HG03575 (cell line): Measurements from ENCODE around the gene KRTAP4-9.
"Not testable (repeated sequence)": the region's sequence is repeated elsewhere in the genome, so short reads cannot be mapped to it uniquely, and the experiment has no call there.

Experiments
- ATAC-seq: cut with Tn5 transposase; IDR thresholded peaks from one replicate; pipeline ENCODE4 v1.9.1; 2021; ENCODE audit not compliant: unreplicated experiment, insufficient number of reproducible peaks, low FRiP score; ENCODE audit errors: extremely low read depth

KRTAP4-9 gene

DNA sequence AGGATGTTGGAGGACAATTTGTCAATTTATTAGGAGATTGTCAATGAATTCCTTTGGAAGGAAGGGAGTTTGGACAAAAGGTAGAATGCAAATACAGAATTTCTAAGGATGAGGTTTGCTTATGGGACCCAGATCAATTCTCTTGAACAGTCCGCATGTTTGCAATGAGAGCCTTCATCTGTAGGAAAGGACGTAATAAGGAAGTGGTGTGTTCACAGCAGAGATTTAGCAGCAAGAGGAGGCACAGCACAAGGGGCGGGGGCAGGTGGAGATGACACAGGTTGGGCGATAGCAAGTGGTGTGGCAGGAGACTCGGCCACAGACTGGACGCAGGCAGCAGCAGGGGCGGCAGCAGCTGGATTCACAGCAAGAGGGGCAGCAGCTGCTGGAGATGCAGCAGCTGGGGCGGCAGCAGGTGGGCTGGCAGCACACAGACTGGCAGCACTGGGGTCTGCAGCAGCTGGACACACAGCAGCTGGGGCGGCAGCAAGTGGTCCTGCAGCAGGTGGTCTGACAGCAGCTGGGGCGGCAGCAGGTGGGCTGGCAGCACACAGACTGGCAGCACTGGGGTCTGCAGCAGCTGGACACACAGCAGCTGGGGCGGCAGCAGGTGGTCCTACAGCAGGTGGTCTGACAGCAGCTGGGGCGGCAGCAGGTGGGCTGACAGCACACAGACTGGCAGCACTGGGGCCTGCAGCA, 18.3 kb downstream of the KRTAP4-9 start:
- ATAC-seq = not testable (repeated sequence)

DNA sequence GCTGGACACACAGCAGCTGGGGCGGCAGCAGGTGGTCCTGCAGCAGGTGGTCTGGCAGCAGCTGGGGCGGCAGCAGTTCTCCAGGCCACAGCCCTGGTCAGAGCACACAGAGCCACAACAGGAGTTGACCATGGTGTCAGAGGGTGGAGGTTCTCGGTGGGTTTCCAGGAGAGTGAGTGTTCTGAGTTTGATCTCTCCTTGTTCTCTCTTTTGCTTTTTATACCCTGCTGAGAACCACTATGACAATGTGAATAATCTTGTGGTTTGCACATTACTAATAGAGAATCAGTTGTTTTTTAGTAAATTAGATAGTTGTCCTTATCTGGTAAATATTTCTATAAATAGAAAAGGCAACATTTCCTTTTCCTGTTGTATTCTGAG, 18.8 kb downstream of the KRTAP4-9 start, which contains the start of gene KRTAP4-12:
KRTAP4-12 (minus strand) TSS at position 192 of the 381 bp plus-strand sequence; CDS start at position 132, 60 bp downstream.
- ATAC-seq = not testable (repeated sequence)

DNA sequence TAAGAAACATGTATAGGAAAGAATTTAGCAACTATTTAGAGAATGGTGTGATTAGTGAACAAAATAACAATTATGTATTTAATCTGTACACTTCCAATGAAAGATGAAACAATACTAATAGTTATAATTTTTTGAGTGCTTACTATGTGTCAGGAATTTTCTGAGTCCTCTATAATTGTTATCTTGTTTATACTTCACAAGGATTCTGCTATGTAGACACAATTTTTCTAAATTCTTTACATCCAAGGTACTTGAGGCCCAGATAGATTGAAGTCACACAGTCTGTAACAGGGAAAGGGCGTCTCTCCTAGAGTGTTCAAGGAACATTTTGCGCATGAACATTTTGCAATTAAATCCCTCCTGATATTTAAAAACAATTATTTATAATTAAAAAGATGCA, 19.9 kb downstream of the KRTAP4-9 start:
- ATAC-seq = no peak

DNA sequence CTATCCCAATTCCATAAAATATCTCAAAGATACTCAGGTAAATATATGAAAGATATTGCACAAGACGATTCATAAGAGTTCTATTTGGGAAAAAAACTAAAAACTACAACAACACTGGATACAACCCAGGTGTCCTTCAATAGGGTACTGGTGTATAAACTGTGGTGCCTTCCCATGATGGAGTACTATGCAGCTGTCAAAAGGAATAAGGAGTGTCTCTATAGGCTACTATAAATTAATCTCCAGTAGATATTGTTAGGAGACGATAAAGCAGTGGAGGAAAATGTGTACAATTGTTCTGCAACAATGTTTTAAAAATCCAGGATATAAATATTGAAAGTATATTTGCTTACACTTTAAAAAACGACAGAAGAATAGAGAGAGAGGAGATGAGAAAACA, 21.2 kb downstream of the KRTAP4-9 start:
- no peak for ATAC-seq

DNA sequence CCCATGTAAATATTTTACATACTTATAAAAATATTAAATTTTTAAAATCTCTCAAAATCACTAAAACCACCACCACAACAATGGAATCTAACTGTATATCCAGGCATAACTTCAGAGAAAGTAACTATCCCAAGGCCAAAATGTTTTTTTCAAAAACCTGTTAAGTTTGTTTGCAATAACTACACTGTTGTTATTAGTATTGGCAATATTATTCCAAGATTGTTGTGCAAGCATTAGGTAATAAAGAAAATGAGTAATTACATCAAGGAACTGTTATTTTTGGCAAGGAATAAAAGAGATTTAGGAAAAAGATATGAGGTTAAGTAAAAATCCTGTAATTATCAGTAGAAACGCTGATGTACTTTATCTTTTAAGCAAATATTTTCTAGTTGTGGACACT, 22.2 kb downstream of the KRTAP4-9 start:
- no peak for ATAC-seq

DNA sequence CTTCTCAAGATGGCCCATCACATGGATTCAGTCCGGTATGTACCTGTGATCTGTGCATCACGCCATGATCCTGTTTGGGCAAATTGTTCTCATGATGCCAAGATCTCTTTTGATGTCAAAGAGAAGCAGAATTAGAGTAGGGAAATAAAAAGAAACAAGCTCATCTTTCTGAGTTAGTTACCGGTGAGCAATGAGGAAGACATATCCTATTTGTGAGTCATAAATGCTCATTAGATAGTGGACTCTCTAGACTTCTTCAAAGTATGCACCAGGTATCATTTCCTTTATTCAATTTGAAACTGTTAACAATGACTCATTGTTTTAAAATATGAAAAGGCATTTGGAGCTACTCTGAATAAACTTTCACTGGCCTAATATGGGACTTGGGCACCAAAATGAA, 26.8 kb downstream of the KRTAP4-9 start:
- no peak for ATAC-seq

DNA sequence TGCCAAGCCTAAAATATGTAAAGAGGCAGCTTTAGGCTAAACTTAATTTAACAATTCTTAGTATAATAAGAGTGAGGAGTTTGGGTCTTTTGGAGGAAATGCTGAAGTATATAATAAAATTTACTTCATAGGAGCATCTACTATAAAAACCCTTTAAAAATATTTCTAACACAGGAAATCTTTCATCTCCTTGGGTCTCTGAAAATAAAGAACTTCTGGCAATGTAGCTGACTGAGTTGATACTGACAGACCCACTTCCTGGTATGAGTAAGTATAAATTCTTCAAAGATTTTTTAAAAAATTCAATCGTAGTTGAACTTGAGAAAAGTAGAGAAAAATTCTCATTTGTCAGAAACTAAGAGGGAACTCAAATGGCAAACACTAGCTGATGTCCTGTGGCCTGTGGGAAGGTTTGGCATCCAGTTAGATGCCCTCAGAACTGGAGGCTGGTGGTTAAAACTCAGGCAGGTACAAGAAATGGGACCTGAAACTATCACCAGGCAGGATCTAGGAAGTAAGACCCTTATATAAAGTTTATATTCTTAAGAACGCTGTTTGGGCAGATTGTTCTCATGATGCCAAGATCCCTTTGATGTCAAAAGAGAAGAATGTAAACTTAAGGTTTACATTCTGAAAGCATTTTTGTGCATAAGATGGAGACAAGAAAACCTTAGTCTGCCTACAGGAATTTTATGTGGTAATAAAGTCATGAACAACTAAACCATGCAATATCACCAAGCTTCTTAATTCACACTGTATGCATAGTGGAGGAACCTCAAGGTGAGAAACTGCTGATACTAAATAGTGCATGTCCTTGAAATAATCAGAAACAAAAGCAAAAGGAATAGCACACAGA, 28.9 kb downstream of the KRTAP4-9 start:
- no peak for ATAC-seq

DNA sequence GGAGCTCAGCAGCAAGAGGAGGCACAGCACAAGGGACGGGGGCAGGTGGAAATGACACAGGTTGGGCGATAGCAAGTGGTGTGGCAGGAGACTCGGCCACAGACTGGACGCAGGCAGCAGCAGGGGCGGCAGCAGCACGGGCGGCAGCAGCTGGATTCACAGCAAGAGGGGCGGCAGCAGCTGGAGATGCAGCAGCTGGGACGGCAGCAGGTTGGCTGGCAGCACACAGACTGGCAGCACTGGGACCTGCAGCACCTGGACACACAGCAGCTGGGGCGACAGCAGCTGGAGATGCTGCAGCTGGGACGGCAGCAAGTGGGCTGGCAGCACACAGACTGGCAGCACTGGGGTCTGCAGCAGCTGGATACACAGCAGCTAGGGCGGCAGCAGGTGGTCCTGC, 34.7 kb downstream of the KRTAP4-9 start:
- ATAC-seq = not testable (repeated sequence)

DNA sequence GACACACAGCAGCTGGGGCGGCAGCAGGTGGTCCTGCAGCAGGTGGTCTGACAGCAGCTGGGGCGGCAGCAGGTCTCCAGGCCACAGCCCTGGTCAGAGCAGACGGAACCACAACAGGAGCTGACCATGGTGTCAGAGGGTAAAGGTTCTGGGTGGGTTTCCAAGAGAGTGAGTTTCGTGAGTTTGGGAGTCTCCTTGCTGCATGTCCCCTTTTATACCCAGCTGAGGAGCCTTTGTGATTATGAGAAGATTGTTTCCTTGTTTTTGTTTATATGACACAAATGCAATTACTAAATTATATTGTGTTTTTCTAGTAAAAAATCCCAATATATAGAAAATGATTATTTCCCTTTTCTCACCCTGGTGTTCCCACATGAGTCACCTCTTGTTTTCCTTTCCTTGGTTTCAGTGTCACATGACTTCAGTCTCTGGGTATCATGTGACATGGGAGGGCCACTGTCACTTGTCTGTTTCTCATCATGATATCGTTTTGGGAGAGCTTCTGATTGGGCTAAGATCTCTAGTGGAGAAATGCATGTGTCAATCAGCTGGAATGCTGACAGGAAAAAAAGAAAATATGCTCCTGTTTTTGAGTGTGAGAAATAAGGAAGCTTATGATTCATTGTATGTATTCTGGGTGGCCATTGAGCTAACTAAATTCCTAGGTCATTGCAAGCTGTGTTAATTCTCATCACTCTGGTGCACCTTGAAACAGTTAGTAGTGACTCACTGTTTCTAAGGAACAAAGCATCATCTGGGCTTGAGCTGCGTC, 35.4 kb downstream of the KRTAP4-9 start, which contains the start of gene KRTAP4-6:
KRTAP4-6 (minus strand) TSS at position 185 of the 772 bp plus-strand sequence; CDS start at position 128, 57 bp downstream.
- ATAC-seq = no peak

DNA sequence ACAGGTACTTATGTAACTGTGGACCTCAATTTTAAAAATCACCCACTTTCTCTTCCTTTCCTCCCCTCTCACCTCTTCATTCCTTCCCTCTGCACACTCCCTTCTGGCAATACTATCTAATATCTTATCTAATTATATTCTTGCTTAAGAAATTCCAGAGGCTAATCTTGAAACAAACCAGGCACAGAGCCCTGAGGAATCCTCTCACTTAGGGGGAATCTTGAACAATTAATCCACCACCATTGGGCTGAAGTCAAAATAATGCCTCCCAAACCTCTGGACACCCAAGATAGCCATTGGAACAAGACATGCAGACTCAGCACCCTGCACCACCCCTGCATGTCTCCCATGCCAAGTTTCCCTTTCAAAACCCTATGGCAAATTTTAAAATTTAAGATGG, 36.2 kb downstream of the KRTAP4-9 start:
- ATAC-seq = no peak

DNA sequence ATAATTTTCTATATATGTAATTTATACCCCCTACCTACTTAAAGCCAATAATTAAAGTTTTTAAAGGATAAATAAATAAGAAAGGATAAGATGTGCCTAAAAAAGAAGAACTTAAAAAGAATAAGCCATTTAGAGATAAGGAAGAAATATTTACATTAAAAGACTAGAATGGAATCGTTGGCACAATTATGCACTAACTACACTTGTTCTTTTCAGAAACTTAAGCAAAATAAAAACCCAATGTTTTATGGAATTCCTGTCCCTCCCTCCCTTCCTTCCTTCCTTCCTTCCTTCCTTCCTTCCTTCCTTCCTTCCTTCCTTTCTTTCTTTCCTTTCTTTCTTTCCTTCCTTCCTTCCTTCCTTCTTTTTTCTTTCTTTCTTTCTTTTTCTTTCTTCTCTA, 39.7 kb downstream of the KRTAP4-9 start:
- no peak for ATAC-seq

DNA sequence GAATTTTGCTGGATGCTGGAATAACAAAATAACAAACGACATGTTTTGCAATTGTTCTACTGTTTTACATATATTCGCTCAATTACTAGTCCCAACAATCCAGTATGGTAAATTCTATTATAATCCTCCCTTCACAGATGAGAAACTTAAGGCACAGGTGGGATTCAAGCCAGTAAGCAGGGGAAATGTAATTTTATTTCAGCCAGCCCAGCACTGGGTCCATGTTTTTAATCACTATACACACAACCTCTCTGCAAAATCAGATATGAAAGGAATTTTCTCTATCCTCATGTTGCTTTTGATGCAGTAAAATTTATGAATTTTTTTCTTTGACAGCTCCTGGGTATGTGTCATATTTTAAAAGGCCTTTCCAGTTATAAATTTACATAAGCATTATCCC, 40.1 kb downstream of the KRTAP4-9 start:
- no peak for ATAC-seq

DNA sequence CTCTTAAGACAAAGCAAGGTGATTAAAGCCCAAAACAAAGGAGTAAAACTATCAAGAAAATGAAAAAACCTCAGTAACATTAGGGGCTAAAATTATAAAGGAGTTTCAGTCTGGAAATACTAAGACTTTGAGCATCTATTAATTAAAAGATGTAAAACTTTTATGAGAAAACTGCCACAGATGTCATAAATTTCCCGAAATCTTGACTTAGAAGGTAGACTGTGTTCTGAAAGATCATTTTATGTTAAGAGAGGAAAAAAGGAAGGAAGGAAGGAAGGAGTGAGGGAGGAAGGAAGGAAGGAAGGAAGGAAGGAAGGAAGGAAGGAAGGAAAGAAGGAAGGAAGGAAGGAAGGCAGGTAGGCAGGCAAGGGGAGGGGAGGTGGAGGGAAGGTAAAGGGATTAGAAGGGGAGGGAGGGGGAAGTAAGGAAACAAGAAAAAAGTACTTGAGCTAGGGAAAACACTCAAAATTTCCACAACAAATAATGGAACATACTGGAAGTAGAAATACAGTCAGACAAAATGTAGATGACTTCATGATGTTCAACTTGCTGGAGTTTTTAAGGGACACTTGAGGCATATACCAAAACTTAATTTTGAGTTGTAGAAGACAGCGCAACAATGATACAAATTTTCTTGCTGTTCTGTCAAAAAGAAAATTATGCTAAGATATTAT, 42.5 kb downstream of the KRTAP4-9 start:
- ATAC-seq = no peak

DNA sequence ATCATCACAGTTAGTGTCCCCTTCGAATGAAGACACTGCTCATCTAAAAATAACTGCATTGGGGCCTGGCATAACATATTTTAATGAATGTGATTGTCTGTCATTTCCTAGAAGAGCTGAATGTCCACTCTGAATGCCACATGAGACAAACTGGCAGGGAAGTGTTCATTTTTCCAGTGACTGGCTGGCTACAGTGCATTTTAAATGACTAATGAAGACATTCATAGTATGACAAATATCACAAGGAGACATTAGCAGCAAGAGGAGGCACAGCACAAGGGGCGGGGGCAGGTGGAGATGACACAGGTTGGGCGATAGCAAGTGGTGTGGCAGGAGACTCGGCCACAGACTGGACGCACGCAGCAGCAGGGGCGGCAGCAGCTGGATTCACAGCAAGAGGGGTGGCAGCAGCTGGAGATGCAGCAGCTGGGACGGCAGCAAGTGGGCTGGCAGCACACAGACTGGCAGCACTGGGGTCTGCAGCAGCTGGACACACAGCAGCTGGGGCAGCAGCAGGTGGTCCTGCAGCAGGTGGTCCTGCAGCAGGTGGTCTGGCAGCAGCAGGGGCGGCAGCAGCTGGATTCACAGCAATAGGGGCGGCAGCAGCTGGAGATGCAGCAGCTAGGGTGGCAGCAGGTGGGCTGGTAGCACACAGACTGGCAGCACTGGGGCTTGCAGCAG, 43.9 kb downstream of the KRTAP4-9 start:
- ATAC-seq = not testable (repeated sequence)

DNA sequence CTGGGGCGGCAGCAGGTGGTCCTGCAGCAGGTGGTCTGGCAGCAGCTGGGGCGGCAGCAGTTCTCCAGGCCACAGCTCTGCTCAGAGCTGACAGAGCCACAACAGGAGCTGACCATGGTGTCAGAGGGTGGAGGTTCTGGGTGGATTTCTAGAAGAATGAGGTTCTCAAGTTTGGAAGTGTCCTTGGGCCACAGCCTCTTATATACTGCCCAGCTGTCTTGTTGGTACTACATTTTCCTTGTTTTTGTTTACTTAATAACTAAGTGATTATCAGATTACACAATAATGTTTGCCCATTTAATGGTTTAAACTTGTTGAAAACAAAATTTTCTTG, 44.4 kb downstream of the KRTAP4-9 start, which contains the start of gene KRTAP4-5:
KRTAP4-5 (minus strand) TSS at position 174 of the 334 bp plus-strand sequence; CDS start at position 116, 58 bp downstream.
- no peak for ATAC-seq

DNA sequence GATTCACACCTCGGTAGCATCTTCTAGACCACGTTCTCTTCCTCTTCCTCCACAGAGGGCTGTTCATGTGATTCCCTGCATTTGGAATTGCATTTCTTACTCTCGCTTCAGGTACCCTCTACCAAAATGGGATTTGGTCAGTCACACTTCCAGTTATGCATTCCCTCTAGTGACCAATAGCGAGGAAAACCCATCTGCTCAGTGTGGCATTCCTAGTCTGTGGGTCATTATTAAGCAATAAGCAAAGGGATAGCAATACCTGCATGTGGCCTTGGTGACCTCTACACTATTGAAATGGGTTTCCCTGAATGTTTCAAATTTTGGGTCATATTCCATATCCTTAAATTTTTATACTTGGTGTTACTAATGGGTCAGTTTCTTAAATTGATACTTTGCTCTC, 44.8 kb downstream of the KRTAP4-9 start:
- no peak for ATAC-seq

DNA sequence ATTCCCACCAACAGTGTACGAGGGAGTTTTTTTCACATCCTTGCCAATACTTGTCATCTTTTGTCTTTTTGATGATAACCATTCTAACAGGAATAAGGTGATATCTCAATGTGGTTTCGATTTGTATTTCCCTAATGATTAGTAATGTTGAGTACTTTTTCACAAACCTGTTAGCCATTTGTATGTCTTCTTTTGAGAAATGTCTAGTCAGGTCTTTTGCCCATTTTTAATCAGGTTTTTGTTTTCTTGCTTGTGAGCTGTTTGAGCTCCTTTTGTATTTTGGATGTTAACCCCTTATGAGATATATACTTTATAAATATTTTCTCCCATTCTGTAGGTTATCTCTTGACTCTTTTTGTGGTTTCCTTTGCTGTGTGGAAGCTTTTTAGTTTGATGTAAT, 46.3 kb downstream of the KRTAP4-9 start:
- no peak for ATAC-seq

DNA sequence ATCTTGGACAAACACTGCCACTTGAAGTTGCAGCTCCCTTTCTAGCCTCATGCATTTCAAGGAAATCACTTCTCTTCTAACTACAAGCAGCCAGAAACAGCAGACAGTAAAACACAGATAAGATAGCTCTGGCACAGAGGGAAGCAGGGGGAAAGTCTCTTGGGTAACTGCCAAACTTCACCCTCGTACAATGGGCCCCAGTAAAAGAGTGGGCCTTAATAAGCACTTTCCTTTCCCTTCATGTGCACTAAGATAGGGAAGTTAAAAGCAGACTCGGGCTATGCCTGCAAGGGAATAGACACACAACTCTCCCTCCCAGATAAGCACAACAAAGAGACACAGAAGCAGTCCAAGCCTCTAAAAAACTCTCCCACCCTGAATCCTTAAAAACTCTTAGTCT, 48.7 kb downstream of the KRTAP4-9 start:
- ATAC-seq = no peak
